SK-N-SH (cell line): ENCODE data around the gene RBMS3. TPM values are rescaled to one million over a fixed set of nuclear protein-coding genes. Genes with fewer than 3 reads are reported as not detected.

Experiments
- CTCF ChIA-PET: fragments of 300-600, 350-600 bp; formaldehyde crosslinking; extraction: SDS; loops from one replicate; lab custom pipeline; 2021; lab: Yijun Ruan, JAX
- POLR2A ChIA-PET: fragments of 350-600 bp; sonication (Branson Sonifier 250); formaldehyde crosslinking; extraction: SDS; loops from one replicate; lab custom pipeline; 2020; ENCODE audit warnings: antibody characterized with exemption, inconsistent platforms; lab: Yijun Ruan, JAX
- DNase-seq: peaks from one replicate; pipeline ENCODE4 v3.0.0; 2012
- H2AFZ ChIP-seq: fragments of 200-600 bp; sonication (generic); 2 replicates; pipeline ENCODE4 v1.8.1; 2016; ENCODE audit warnings: antibody characterized with exemption, mild to moderate bottlenecking, low read depth
- H3F3A ChIP-seq: fragments of 200-600 bp; sonication (generic); replicated peaks from 2 replicates; pipeline ENCODE3; 2016; ENCODE audit warnings: antibody characterized with exemption, mild to moderate bottlenecking; ENCODE audit not compliant: insufficient read depth
- H3K27ac ChIP-seq, 2 experiments: fragments of 200-500 bp in 1 of 2; fragments of 200-600 bp in 1 of 2; sonication (Bioruptor generic) in 1 of 2; sonication (generic), shearing (Covaris generic) in 1 of 2; 2 replicates each; pipeline versions ENCODE4 v1.5.1 to v1.6.1; 2014 to 2016; ENCODE audit warnings: low read depth in 2 of 2, inconsistent platforms in 1 of 2, low read length in 1 of 2, mild to moderate bottlenecking in 1 of 2, mixed read lengths in 1 of 2
- H3K27me3 ChIP-seq: fragments of 200-600 bp; sonication (generic), shearing (Covaris generic); 2 replicates; pipeline ENCODE4 v1.6.1; 2016; ENCODE audit warnings: mixed run types; ENCODE audit not compliant: insufficient read depth
- H3K36me3 ChIP-seq, 2 experiments: fragments of 200-500 bp in 1 of 2; fragments of 200-600 bp in 1 of 2; sonication (Bioruptor generic) in 1 of 2; sonication (generic) in 1 of 2; replicated peaks in 1 of 2; 2 replicates each; pipeline versions ENCODE3 to v1.5.1; 2014 to 2016; ENCODE audit warnings: low read length in 1 of 2, mild to moderate bottlenecking in 1 of 2; ENCODE audit not compliant: insufficient read depth in 2 of 2, control insufficient read depth in 1 of 2
- H3K4me1 ChIP-seq, 2 experiments: fragments of 200-500 bp in 1 of 2; fragments of 200-600 bp in 1 of 2; sonication (Bioruptor generic) in 1 of 2; sonication (generic), shearing (Covaris generic) in 1 of 2; 2 replicates each; pipeline versions ENCODE4 v1.5.1 to v1.6.1; 2014 to 2016; ENCODE audit warnings: low read depth in 1 of 2, low read length in 1 of 2, mixed run types in 1 of 2; ENCODE audit not compliant: insufficient read depth in 2 of 2, control insufficient read depth in 1 of 2
- H3K4me2 ChIP-seq: fragments of 200-600 bp; sonication (generic), shearing (Covaris generic); 2 replicates; pipeline ENCODE4 v1.6.1; 2017; ENCODE audit warnings: mixed run types
- H3K4me3 ChIP-seq, 2 experiments: fragments of 200-500 bp in 1 of 2; fragments of 200-600 bp in 1 of 2; sonication (Bioruptor generic) in 1 of 2; sonication (generic), shearing (Covaris generic) in 1 of 2; 2 replicates each; pipeline versions ENCODE4 v1.5.1 to v1.8.1; 2014 to 2016; ENCODE audit warnings: low read depth in 2 of 2, inconsistent platforms in 1 of 2, low read length in 1 of 2, mild to moderate bottlenecking in 1 of 2, mixed read lengths in 1 of 2, moderate library complexity in 1 of 2
- H3K79me2 ChIP-seq: fragments of 200-600 bp; sonication (generic); 2 replicates; pipeline ENCODE4 v1.8.1; 2017; ENCODE audit warnings: mild to moderate bottlenecking; ENCODE audit not compliant: insufficient read depth
- H3K9ac ChIP-seq: fragments of 200-600 bp; sonication (generic); 2 replicates; pipeline ENCODE4 v1.6.1; 2017; ENCODE audit warnings: mixed run types
- H3K9me2 ChIP-seq: fragments of 200-600 bp; sonication (generic); 2 replicates; pipeline ENCODE4 v1.6.1; 2017; ENCODE audit warnings: mixed run types
- H3K9me3 ChIP-seq: fragments of 200-600 bp; sonication (generic); 2 replicates; pipeline ENCODE4 v1.6.1; 2017; ENCODE audit warnings: mixed run types, mild to moderate bottlenecking, moderate library complexity
- H4K20me1 ChIP-seq: fragments of 200-600 bp; sonication (generic); 2 replicates; pipeline ENCODE4 v1.6.1; 2017; ENCODE audit warnings: mild to moderate bottlenecking, mixed run types; ENCODE audit not compliant: insufficient read depth
- CTCF ChIP-seq: fragments of 200-600 bp; sonication (generic); IDR thresholded peaks from 2 replicates; pipeline ENCODE4 v1.6.1; 2017; ENCODE audit warnings: antibody characterized with exemption, mild to moderate bottlenecking, moderate library complexity
- EP300 ChIP-seq, 2 experiments: IDR thresholded peaks; 2 replicates each; pipeline versions ENCODE4 v1.4.0 to v1.6.1; 2012; ENCODE audit warnings: borderline replicate concordance in 1 of 2, low read depth in 1 of 2, low read length in 1 of 2
- EZH2phosphoT487 ChIP-seq: fragments of 200-600 bp; sonication (generic); IDR thresholded peaks from 2 replicates; pipeline ENCODE4 v1.6.1; 2017; ENCODE audit warnings: low read depth, mixed run types, mild to moderate bottlenecking, antibody characterized with exemption, moderate library complexity, borderline replicate concordance
- FOXJ3 ChIP-seq: sonication (generic); formaldehyde crosslinking; IDR thresholded peaks from 2 replicates; pipeline ENCODE4 v1.5.1; 2020; ENCODE audit warnings: mild to moderate bottlenecking, missing genetic modification reagents
- FOXM1 ChIP-seq: IDR thresholded peaks from 2 replicates; pipeline ENCODE4 v1.4.0; 2012; ENCODE audit warnings: low read depth, mild to moderate bottlenecking
- GABPA ChIP-seq: IDR thresholded peaks from 2 replicates; pipeline ENCODE4 v1.4.0; 2012; ENCODE audit warnings: low read depth, mild to moderate bottlenecking
- JUND ChIP-seq: IDR thresholded peaks from 2 replicates; pipeline ENCODE4 v1.4.0; 2012
- MAX ChIP-seq: IDR thresholded peaks from 2 replicates; pipeline ENCODE4 v1.4.0; 2012; ENCODE audit warnings: low read depth
- MEF2A ChIP-seq: IDR thresholded peaks from 2 replicates; pipeline ENCODE4 v1.4.0; 2012; ENCODE audit warnings: low read depth, borderline replicate concordance
- NFIC ChIP-seq: IDR thresholded peaks from 2 replicates; pipeline ENCODE4 v1.4.0; 2012; ENCODE audit warnings: borderline replicate concordance
- RAD21 ChIP-seq: IDR thresholded peaks from 2 replicates; pipeline ENCODE4 v1.6.1; 2012; ENCODE audit warnings: mild to moderate bottlenecking, low read length
- RCOR1 ChIP-seq: fragments of 150-350 bp; IDR thresholded peaks from 2 replicates; pipeline ENCODE4 v1.6.1; 2017; ENCODE audit warnings: antibody characterized with exemption, low read length
- REST ChIP-seq: IDR thresholded peaks from 2 replicates; pipeline ENCODE4 v1.6.1; 2012; ENCODE audit warnings: mild to moderate bottlenecking, low read depth, low read length, moderate library complexity
- RFX5 ChIP-seq: IDR thresholded peaks from 2 replicates; pipeline ENCODE4 v1.6.1; 2012; ENCODE audit warnings: mild to moderate bottlenecking, improper control_type of control experiment, low read length
- RXRA ChIP-seq: IDR thresholded peaks from 2 replicates; pipeline ENCODE4 v1.4.0; 2012; ENCODE audit warnings: low read depth, mild to moderate bottlenecking, borderline replicate concordance
- SIN3A ChIP-seq: IDR thresholded peaks from 2 replicates; pipeline ENCODE4 v1.6.1; 2012; ENCODE audit warnings: low read depth, mild to moderate bottlenecking, low read length, moderate library complexity, borderline replicate concordance
- TEAD4 ChIP-seq: IDR thresholded peaks from 2 replicates; pipeline ENCODE4 v1.4.0; 2012; ENCODE audit warnings: mild to moderate bottlenecking, borderline replicate concordance; ENCODE audit not compliant: insufficient read depth
- YY1 ChIP-seq: IDR thresholded peaks from 2 replicates; pipeline ENCODE4 v1.4.0; 2012; ENCODE audit warnings: low read depth, mild to moderate bottlenecking
- ZBTB33 ChIP-seq: IDR thresholded peaks from 2 replicates; pipeline ENCODE4 v1.4.0; 2012; ENCODE audit warnings: low read depth, borderline replicate concordance
- WGBS: methylation state at CpG from one replicate; pipeline ENCODE4 v1.1.6; 2017; ENCODE audit warnings: low lambda C conversion rate; 5-methylcytosine and 5-hydroxymethylcytosine counted together
- polyA plus RNA-seq, 3 experiments: library from polyadenylated mRNA; depleted of rRNA; stranded (reverse); fragments of >200 nt; gene quantifications; 2 replicates each; pipeline ENCODE4 v1.2.3, GENCODE V29; 2012
- TF ChIP-seq, protein P1 (sequence below): IDR thresholded peaks from 2 replicates; pipeline ENCODE4 v1.4.0; 2012; ENCODE audit warnings: low read depth, borderline replicate concordance
- TF ChIP-seq, protein P2 (sequence below): fragments of 150-350 bp; IDR thresholded peaks from 2 replicates; pipeline ENCODE4 v1.6.1; 2017; ENCODE audit warnings: antibody characterized with exemption, low read length, low read depth, borderline replicate concordance

Gene RBMS3
- polyA plus RNA-seq, 1 of the 3 experiments (the other 2 are of a cell fraction), result 8.2 TPM

GRCh38 chr3:29764603-29765254 lies 483.9 kb downstream of the RBMS3 start:
- Histone ChIP-seq H3K27ac (peak overlapping the region; percentile 71 to 85), H3K4me2 (no peak overlapping the region), H3K36me3 (peaks cover 6 to 18% of the 10 kb centered on the region in 2 experiments), H3K9ac (peak overlapping the region; percentile 17; the same call in 1 of the 2 replicates), H4K20me1 (no peaks in the 10 kb centered on the region), H3K79me2 (peaks cover 12% of the 10 kb centered on the region), H3K9me2 (no peaks in the 10 kb centered on the region), H3K27me3 (no peaks in the 10 kb centered on the region), H2AFZ (no peak overlapping the region; the same call in 1 of the 2 replicates), H3K4me1 (peaks cover 20 to 32% of the 10 kb centered on the region in 2 experiments), H3F3A (peaks cover 10% of the 10 kb centered on the region), H3K4me3 (no peak overlapping the region), H3K9me3 (no peaks in the 10 kb centered on the region)
- ChIA-PET CTCF (interaction anchor here (1.1 to 2.3 kb wide), 5 partner anchors 11 to 848 kb away, joined by 3 to 11 read pairs (median 4); no protein-coding TSS in a partner anchor), POLR2A (no interaction called here)
- 18% methylated on average over 2 of the region's 2 CpGs for WGBS
- no peak for DNase-seq
- TF ChIP-seq MEF2A (no peak), RXRA (no peak), NFIC (peak; percentile 90), MAX (no peak), FOXM1 (no peak), JUND (peak; percentile 37; the same call in 1 of the 2 replicates), GABPA (no peak), SIN3A (no peak), REST (no peak), RFX5 (no peak), YY1 (no peak), FOXJ3 (CRISPR knock-in tag) (no peak), CTCF (peak; percentile 84), ZBTB33 (no peak), TEAD4 (peak; percentile 45; the same call in 1 of the 2 replicates), RAD21 (peak; percentile 89), RCOR1 (peak; percentile 51; the same call in 1 of the 2 replicates), EZH2phosphoT487 (no peak), EP300 (IDR thresholded peaks at IDR 0.05; ENCODE audit: borderline replicate concordance in 1 of 2, low read depth in 1 of 2, low read length in 1 of 2) (peak in 1 of 2 experiments; percentile 32; a peak in 1 of 4 replicates)
- TF ChIP-seq, protein P1, sequence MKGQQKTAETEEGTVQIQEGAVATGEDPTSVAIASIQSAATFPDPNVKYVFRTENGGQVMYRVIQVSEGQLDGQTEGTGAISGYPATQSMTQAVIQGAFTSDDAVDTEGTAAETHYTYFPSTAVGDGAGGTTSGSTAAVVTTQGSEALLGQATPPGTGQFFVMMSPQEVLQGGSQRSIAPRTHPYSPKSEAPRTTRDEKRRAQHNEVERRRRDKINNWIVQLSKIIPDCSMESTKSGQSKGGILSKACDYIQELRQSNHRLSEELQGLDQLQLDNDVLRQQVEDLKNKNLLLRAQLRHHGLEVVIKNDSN, result no peak
- TF ChIP-seq, protein P2, sequence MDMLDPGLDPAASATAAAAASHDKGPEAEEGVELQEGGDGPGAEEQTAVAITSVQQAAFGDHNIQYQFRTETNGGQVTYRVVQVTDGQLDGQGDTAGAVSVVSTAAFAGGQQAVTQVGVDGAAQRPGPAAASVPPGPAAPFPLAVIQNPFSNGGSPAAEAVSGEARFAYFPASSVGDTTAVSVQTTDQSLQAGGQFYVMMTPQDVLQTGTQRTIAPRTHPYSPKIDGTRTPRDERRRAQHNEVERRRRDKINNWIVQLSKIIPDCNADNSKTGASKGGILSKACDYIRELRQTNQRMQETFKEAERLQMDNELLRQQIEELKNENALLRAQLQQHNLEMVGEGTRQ, result no peak
